Left lobe of liver (tissue), 2 donors: ENCODE results near the gene NPR2. TPM values are rescaled to one million over a fixed set of nuclear protein-coding genes. Genes with fewer than 3 reads are reported as not detected.
A peak's percentile ranks its signal among the peaks of the same experiment; 100 is the strongest.

Source experiments
- ATAC-seq: fragments of 200-7000 bp; cut with Tn5 transposase; one replicate; pipeline ENCODE4 v1.9.1; 2020; ENCODE audit warnings: mild to moderate bottlenecking, moderate library complexity
- DNase-seq: peaks from one replicate; pipeline ENCODE4 v3.0.0-alpha.2; 2020; ENCODE audit warnings: low spot score
- total RNA-seq: library from RNA; stranded (reverse); gene quantifications from one replicate; pipeline ENCODE4 v1.2.1, GENCODE V29; 2021
- donor health status: DM: no; HTN: no; CAD: no; lungs with moderate emphysema.
- donor health status: DM: no; HTN: yes; CAD: no.

NPR2 gene
- total RNA-seq, 1 donor from 2014 or later, result 3.3 TPM

- ATAC-seq, result no peak
- no peak for DNase-seq
Observed at GRCh38 chr9:35763181-35763580, 28.2 kb upstream of the NPR2 start.

GRCh38 chr9:35763803-35764202 is 27.6 kb upstream of the NPR2 start:
- ATAC-seq, result no peak
- DNase-seq, result no peak

- no peak for DNase-seq
- ATAC-seq, result no peak
Observed at GRCh38 chr9:35766997-35767396, 24.4 kb upstream of the NPR2 start.

- no peak for ATAC-seq
- DNase-seq, result no peak
Observed at GRCh38 chr9:35767458-35767857, 23.9 kb upstream of the NPR2 start.

GRCh38 chr9:35769763-35770162 is 21.6 kb upstream of the NPR2 start:
- ATAC-seq (no peak), DNase-seq (no peak)

- ATAC-seq (peak; percentile 76), DNase-seq (no peak)
Observed at GRCh38 chr9:35771075-35771433, 20.3 kb upstream of the NPR2 start.

- ATAC-seq (peak; percentile 42), DNase-seq (no peak)
Observed at GRCh38 chr9:35771534-35771933, 19.9 kb upstream of the NPR2 start.

- ATAC-seq (no peak), DNase-seq (no peak)
Observed at GRCh38 chr9:35771943-35772342, 19.4 kb upstream of the NPR2 start.

- DNase-seq (no peak), ATAC-seq (peak; percentile 59)
Observed at GRCh38 chr9:35774907-35775635, 16.3 kb upstream of the NPR2 start.

- ATAC-seq, result no peak
- DNase-seq, result no peak
Observed at GRCh38 chr9:35776018-35776417, 15.4 kb upstream of the NPR2 start.

GRCh38 chr9:35778496-35778895 is 12.9 kb upstream of the NPR2 start:
- DNase-seq, result no peak
- ATAC-seq, result no peak

GRCh38 chr9:35781066-35781465 is 10.3 kb upstream of the NPR2 start:
- ATAC-seq (no peak), DNase-seq (no peak)

GRCh38 chr9:35783418-35783817 is 8.0 kb upstream of the NPR2 start:
- no peak for DNase-seq
- ATAC-seq, result no peak

GRCh38 chr9:35789541-35789940 is 1.9 kb upstream of the NPR2 start:
- no peak for DNase-seq
- no peak for ATAC-seq

- no peak for ATAC-seq
- DNase-seq, result no peak
Observed at GRCh38 chr9:35790025-35790384, 1.4 kb upstream of the NPR2 start.

GRCh38 chr9:35790385-35791296 is 750 bp upstream of the NPR2 start:
- ATAC-seq (peak; percentile 95), DNase-seq (peak; percentile 69)

GRCh38 chr9:35792024-35792813 is 828 bp downstream of the NPR2 start:
- ATAC-seq (no peak), DNase-seq (no peak)

GRCh38 chr9:35792826-35793225 is 1.4 kb downstream of the NPR2 start:
- ATAC-seq, result no peak
- DNase-seq, result no peak

- no peak for DNase-seq
- no peak for ATAC-seq
Observed at GRCh38 chr9:35793461-35793860, 2.1 kb downstream of the NPR2 start.

- ATAC-seq (no peak), DNase-seq (no peak)
Observed at GRCh38 chr9:35795695-35796094, 4.3 kb downstream of the NPR2 start.

GRCh38 chr9:35797311-35798109 is 6.1 kb downstream of the NPR2 start:
- no peak for ATAC-seq

More at GRCh38 chr9:35797311-35798109, 6.1 kb downstream of the NPR2 start:
- DNase-seq, result no peak
